ENCODE data around the gene NELFE.
"Not testable (repeated sequence)": the region's sequence is repeated elsewhere in the genome, so short reads cannot be mapped to it uniquely, and the experiment has no call there.

GRCh38 chr6:31994421-31994820 lies 35.6 kb upstream of the NELFE start:
- TF ChIP-seq CTCF, POLR2A (IDR thresholded peaks at IDR 0.05): not testable (repeated sequence)

All from lower leg skin (tissue), 3 donors.